Measurements from ENCODE around the gene GABRB2. TPM values are rescaled to one million over a fixed set of nuclear protein-coding genes. Genes with fewer than 3 reads are reported as not detected.

Gene GABRB2
- total RNA-seq, 1 donor from 2014 or later, result not detected

GRCh38 chr5:161399996-161400562, 146.4 kb downstream of the GABRB2 start:
- Mint-ChIP-seq H3K36me3 (ENCODE audit: unreplicated experiment) (no peaks in the 10 kb centered on the region), H3K4me3 (ENCODE audit: unreplicated experiment) (no peak overlapping the region), H3K9me3 (ENCODE audit: unreplicated experiment) (no peaks in the 10 kb centered on the region), H3K27ac (ENCODE audit: unreplicated experiment) (no peak overlapping the region), H3K27me3 (ENCODE audit: unreplicated experiment) (no peaks in the 10 kb centered on the region), H3K4me1 (ENCODE audit: low read depth, unreplicated experiment) (peaks cover 2% of the 10 kb centered on the region)
- no peak for TF ChIP-seq CTCF (IDR thresholded peaks at IDR 0.05; ENCODE audit: partially characterized antibody, unreplicated experiment)
- DNase-seq, result no peak

- Mint-ChIP-seq H3K4me3 (ENCODE audit: unreplicated experiment) (no peak overlapping the region), H3K36me3 (ENCODE audit: unreplicated experiment) (no peaks in the 10 kb centered on the region), H3K4me1 (ENCODE audit: low read depth, unreplicated experiment) (peaks cover 2% of the 10 kb centered on the region), H3K9me3 (ENCODE audit: unreplicated experiment) (no peaks in the 10 kb centered on the region), H3K27me3 (ENCODE audit: unreplicated experiment) (no peaks in the 10 kb centered on the region), H3K27ac (ENCODE audit: unreplicated experiment) (no peak overlapping the region)
- no peak for DNase-seq
- no peak for TF ChIP-seq CTCF (IDR thresholded peaks at IDR 0.05; ENCODE audit: partially characterized antibody, unreplicated experiment)
These were observed 149.1 kb downstream of the GABRB2 start for GRCh38 chr5:161397448-161397847.

- Mint-ChIP-seq H3K9me3 (ENCODE audit: unreplicated experiment) (no peaks in the 10 kb centered on the region), H3K27ac (ENCODE audit: unreplicated experiment) (no peak overlapping the region), H3K4me3 (ENCODE audit: unreplicated experiment) (no peak overlapping the region), H3K36me3 (ENCODE audit: unreplicated experiment) (no peaks in the 10 kb centered on the region), H3K27me3 (ENCODE audit: unreplicated experiment) (no peaks in the 10 kb centered on the region), H3K4me1 (ENCODE audit: low read depth, unreplicated experiment) (peaks cover 6% of the 10 kb centered on the region)
- no peak for TF ChIP-seq CTCF (IDR thresholded peaks at IDR 0.05; ENCODE audit: partially characterized antibody, unreplicated experiment)
- DNase-seq, result no peak
These were observed 150.4 kb downstream of the GABRB2 start for GRCh38 chr5:161396171-161396570.

GRCh38 chr5:161391724-161392123, 154.8 kb downstream of the GABRB2 start:
- TF ChIP-seq CTCF (IDR thresholded peaks at IDR 0.05; ENCODE audit: partially characterized antibody, unreplicated experiment), result no peak
- DNase-seq, result no peak
- Mint-ChIP-seq H3K27me3 (ENCODE audit: unreplicated experiment) (no peaks in the 10 kb centered on the region), H3K4me1 (ENCODE audit: low read depth, unreplicated experiment) (peaks cover 6% of the 10 kb centered on the region), H3K27ac (ENCODE audit: unreplicated experiment) (no peak overlapping the region), H3K36me3 (ENCODE audit: unreplicated experiment) (no peaks in the 10 kb centered on the region), H3K9me3 (ENCODE audit: unreplicated experiment) (no peaks in the 10 kb centered on the region), H3K4me3 (ENCODE audit: unreplicated experiment) (no peak overlapping the region)

GRCh38 chr5:161391016-161391415, 155.5 kb downstream of the GABRB2 start:
- no peak for TF ChIP-seq CTCF (IDR thresholded peaks at IDR 0.05; ENCODE audit: partially characterized antibody, unreplicated experiment)
- DNase-seq, result no peak
- Mint-ChIP-seq H3K27me3 (ENCODE audit: unreplicated experiment) (no peaks in the 10 kb centered on the region), H3K4me3 (ENCODE audit: unreplicated experiment) (no peak overlapping the region), H3K9me3 (ENCODE audit: unreplicated experiment) (no peaks in the 10 kb centered on the region), H3K27ac (ENCODE audit: unreplicated experiment) (no peak overlapping the region), H3K4me1 (ENCODE audit: low read depth, unreplicated experiment) (peaks cover 6% of the 10 kb centered on the region), H3K36me3 (ENCODE audit: unreplicated experiment) (no peaks in the 10 kb centered on the region)
